ENCODE data around the gene CD180.

- TF ChIP-seq CTCF (IDR thresholded peaks at IDR 0.05) (no peak), POLR2A (IDR thresholded peaks at IDR 0.05) (no peak), POLR2AphosphoS5 (IDR thresholded peaks at IDR 0.05) (no peak), EP300 (IDR thresholded peaks at IDR 0.05) (no peak)
Measured at GRCh38 chr5:67143549-67143948, 53.0 kb downstream of the CD180 start.
